Stimulated activated naive CD4-positive, alpha-beta T cell (primary cell): ENCODE results near the gene PIGZ.

Experiments
- DNase-seq, 6 experiments: peaks; one replicate each; lab custom pipeline; 2025; lab: John Stamatoyannopoulos, UW

Gene PIGZ

GRCh38 chr3:196968233-196969133, at the start of gene PIGZ:
PIGZ (minus strand) TSS chr3:196968833; CDS start chr3:196952031, 16,802 bp downstream.
- peak in 2 of 6 experiments; percentile 4 to 14 for DNase-seq

- DNase-seq, result no peak
Observed at GRCh38 chr3:197017003-197017402, 48.4 kb upstream of the PIGZ start.

- no peak for DNase-seq
Observed at GRCh38 chr3:197015790-197016736, 47.4 kb upstream of the PIGZ start.

- DNase-seq, result no peak
Observed at GRCh38 chr3:197014942-197015575, 46.4 kb upstream of the PIGZ start.

GRCh38 chr3:197014024-197014423, 45.4 kb upstream of the PIGZ start:
- no peak for DNase-seq

- no peak for DNase-seq
Observed at GRCh38 chr3:197012540-197012883, 43.9 kb upstream of the PIGZ start.

- DNase-seq, result no peak
Observed at GRCh38 chr3:197011780-197012539, 43.3 kb upstream of the PIGZ start.

GRCh38 chr3:197010556-197011351, 42.1 kb upstream of the PIGZ start:
- no peak for DNase-seq

- DNase-seq, result no peak
Observed at GRCh38 chr3:197009532-197010019, 40.9 kb upstream of the PIGZ start.

- no peak for DNase-seq
Observed at GRCh38 chr3:197008436-197009209, 40.0 kb upstream of the PIGZ start.

- DNase-seq, result no peak
Observed at GRCh38 chr3:197007953-197008352, 39.3 kb upstream of the PIGZ start.

GRCh38 chr3:197007296-197007940, 38.8 kb upstream of the PIGZ start:
- no peak for DNase-seq

- no peak for DNase-seq
Observed at GRCh38 chr3:197006860-197007259, 38.2 kb upstream of the PIGZ start.

- DNase-seq, result no peak
Observed at GRCh38 chr3:197006446-197006845, 37.8 kb upstream of the PIGZ start.

GRCh38 chr3:197003461-197004385, 35.1 kb upstream of the PIGZ start:
- peak in 2 of 6 experiments; percentile 29 to 44 for DNase-seq

GRCh38 chr3:197002701-197003454, 34.2 kb upstream of the PIGZ start:
- DNase-seq, result peak; percentile 56 to 81 (median 76)
